GM12878 (cell line): ENCODE data around the gene PMEL. TPM values are rescaled to one million over a fixed set of nuclear protein-coding genes. Genes with fewer than 3 reads are reported as not detected.

Experiments used
- BACH1 ChIP-seq: fragments of 450-650 bp; IDR thresholded peaks from 2 replicates; pipeline ENCODE4 v1.6.1; 2017; ENCODE audit warnings: mild to moderate bottlenecking, borderline replicate concordance
- BMI1 ChIP-seq: fragments of 450-650 bp; IDR thresholded peaks from 2 replicates; pipeline ENCODE4 v1.6.1; 2016; ENCODE audit warnings: mild to moderate bottlenecking, moderate library complexity, borderline replicate concordance
- JUNB ChIP-seq: IDR thresholded peaks from 2 replicates; pipeline ENCODE4 v1.6.1; 2016; ENCODE audit warnings: antibody characterized with exemption, mild to moderate bottlenecking
- MEF2B ChIP-seq: fragments of 450-650 bp; IDR thresholded peaks from 2 replicates; pipeline ENCODE4 v1.6.1; 2018; ENCODE audit warnings: mild to moderate bottlenecking, moderate library complexity; ENCODE audit not compliant: partially characterized antibody, poor library complexity, severe bottlenecking
- MLLT1 ChIP-seq: fragments of 450-650 bp; IDR thresholded peaks from 2 replicates; pipeline ENCODE4 v1.6.1; 2016; ENCODE audit warnings: mild to moderate bottlenecking
- NBN ChIP-seq: fragments of 450-650 bp; IDR thresholded peaks from 2 replicates; pipeline ENCODE4 v1.6.1; 2016
- NR2C2 ChIP-seq: IDR thresholded peaks from 2 replicates; pipeline ENCODE4 v1.6.1; 2011; ENCODE audit warnings: borderline replicate concordance, low read depth; ENCODE audit not compliant: control insufficient read depth, insufficient read length
- NR2F1 ChIP-seq: fragments of 450-650 bp; conservative IDR thresholded peaks from 2 replicates; pipeline ENCODE4 v1.6.1; 2017; ENCODE audit warnings: mild to moderate bottlenecking
- PML ChIP-seq: IDR thresholded peaks from 2 replicates; pipeline ENCODE4 v1.6.1; 2012; ENCODE audit warnings: low read length, inconsistent platforms
- PRDM15 ChIP-seq: fragments of 450-650 bp; formaldehyde crosslinking; IDR thresholded peaks from 2 replicates; pipeline ENCODE4 v1.4.0; 2020; ENCODE audit warnings: mild to moderate bottlenecking, moderate library complexity
- SMAD1 ChIP-seq: fragments of 450-650 bp; IDR thresholded peaks from 2 replicates; pipeline ENCODE4 v1.6.1; 2018; ENCODE audit warnings: mild to moderate bottlenecking, low read depth; ENCODE audit not compliant: partially characterized antibody
- SMAD5 ChIP-seq: IDR thresholded peaks from 2 replicates; pipeline ENCODE4 v1.6.1; 2016; ENCODE audit warnings: antibody characterized with exemption, low read depth
- ZNF207 ChIP-seq: fragments of 450-650 bp; IDR thresholded peaks from 2 replicates; pipeline ENCODE4 v1.6.1; 2014; ENCODE audit warnings: antibody characterized with exemption, mild to moderate bottlenecking, borderline replicate concordance
- polyA plus RNA-seq, 11 experiments: library from polyadenylated mRNA; depleted of rRNA in 4 of 11; unstranded in 6 of 11; stranded (reverse) in 5 of 11; fragments of >200 nt; fragmentation: Nextera tagmentation in 4 of 11; fragmentation: Illumina TruSeq in 1 of 11; extraction: Ambion mirVana in 4 of 11; extraction: Trizol in 1 of 11; gene quantifications; 1 replicate in 1 of 11; 2 replicates in 10 of 11; pipeline versions ENCODE4 v1.2.1 to v1.2.3, GENCODE V29; 2011 to 2016; ENCODE audit warnings: inconsistent platforms in 2 of 11, missing spikeins in 2 of 11, low read depth in 1 of 11
- total RNA-seq, 4 experiments: library from RNA; depleted of rRNA in 3 of 4; stranded (reverse); fragments of >200 nt in 3 of 4; fragmentation: Illumina TruSeq in 1 of 4; extraction: Trizol in 1 of 4; gene quantifications; 2 replicates each; pipeline versions ENCODE4 v1.2.1 to v1.2.3, GENCODE V29; 2013 to 2021

The PMEL gene
- total and polyA plus RNA-seq, 10 of the 15 experiments (the other 5 are each of a cell fraction or from before 2014, with no cell fraction given) = 0.32 to 1.6 (median 0.56) TPM

- TF ChIP-seq PML (peak; percentile 64; the same call in 1 of the 2 replicates), SMAD5 (no peak), BACH1 (no peak), SMAD1 (no peak), JUNB (no peak), PRDM15 (CRISPR knock-in tag) (no peak), NBN (no peak), MEF2B (no peak), NR2F1 (peak; percentile 39), MLLT1 (peak; percentile 82; the same call in 1 of the 2 replicates), NR2C2 (no peak), BMI1 (no peak), ZNF207 (no peak)
Observed at GRCh38 chr12:55974308-55974730, 8.5 kb upstream of the PMEL start (continued).
